HepG2 (cell line): ENCODE results near the gene EMILIN1. TPM values are rescaled to one million over a fixed set of nuclear protein-coding genes. Genes with fewer than 3 reads are reported as not detected.

Source experiments
- CCAR2 ChIP-seq: fragments of 200-400 bp; formaldehyde crosslinking; optimal IDR thresholded peaks from 2 replicates; pipeline ENCODE3; 2018; ENCODE audit warnings: low read depth, mild to moderate bottlenecking, low read length, moderate library complexity
- ESRRA ChIP-seq: sonication (generic); formaldehyde crosslinking; IDR thresholded peaks from 2 replicates; pipeline ENCODE4 v1.5.1; 2020; ENCODE audit warnings: mild to moderate bottlenecking, low read depth, missing genetic modification reagents
- FUBP1 ChIP-seq: sonication (generic); formaldehyde crosslinking; IDR thresholded peaks from 2 replicates; pipeline ENCODE4 v1.5.1; 2020; ENCODE audit warnings: missing genetic modification reagents, mild to moderate bottlenecking, borderline replicate concordance
- GRHL1 ChIP-seq: sonication (generic); formaldehyde crosslinking; conservative IDR thresholded peaks from 2 replicates; pipeline ENCODE4 v1.8.0; 2022; ENCODE audit warnings: missing genetic modification reagents
- NBN ChIP-seq: fragments of 450-650 bp; conservative IDR thresholded peaks from 2 replicates; pipeline ENCODE4 v1.6.1; 2017
- NCOA1 ChIP-seq: sonication (generic); formaldehyde crosslinking; IDR thresholded peaks from 2 replicates; pipeline ENCODE4 v1.9.0; 2021; ENCODE audit warnings: missing genetic modification reagents
- NPAS2 ChIP-seq: sonication (generic); formaldehyde crosslinking; IDR thresholded peaks from 2 replicates; pipeline ENCODE4 v1.8.0; 2022; ENCODE audit warnings: mild to moderate bottlenecking, missing genetic modification reagents, borderline replicate concordance
- PAF1 ChIP-seq: IDR thresholded peaks from 2 replicates; pipeline ENCODE4 v1.6.1; 2016; ENCODE audit warnings: missing genetic modification reagents, missing compliant biosample characterization
- PCBP1 ChIP-seq: fragments of 200-400 bp; formaldehyde crosslinking; IDR thresholded peaks from 2 replicates; pipeline ENCODE4 v1.6.1; 2017; ENCODE audit warnings: mild to moderate bottlenecking, low read depth, low read length, borderline replicate concordance
- RARG ChIP-seq: sonication (generic); formaldehyde crosslinking; IDR thresholded peaks from 2 replicates; pipeline ENCODE4 v1.4.0; 2020; ENCODE audit warnings: low read depth, mild to moderate bottlenecking, missing genetic modification reagents
- RORA ChIP-seq: sonication (generic); formaldehyde crosslinking; IDR thresholded peaks from 2 replicates; pipeline ENCODE4 v1.5.0; 2020; ENCODE audit warnings: mild to moderate bottlenecking, missing genetic modification reagents, moderate library complexity
- U2AF1 ChIP-seq: fragments of 200-400 bp; formaldehyde crosslinking; optimal IDR thresholded peaks from 2 replicates; pipeline ENCODE3; 2017; ENCODE audit warnings: mild to moderate bottlenecking, low read depth, low read length
- ZBTB4 ChIP-seq: sonication (generic); formaldehyde crosslinking; IDR thresholded peaks from 2 replicates; pipeline ENCODE4 v1.4.0; 2020; ENCODE audit warnings: missing genetic modification reagents, mild to moderate bottlenecking, borderline replicate concordance
- ZNF34 ChIP-seq: sonication (generic); formaldehyde crosslinking; IDR thresholded peaks from 2 replicates; pipeline ENCODE4 v1.4.0; 2020; ENCODE audit warnings: mild to moderate bottlenecking, missing genetic modification reagents, borderline replicate concordance
- ZNF556 ChIP-seq: sonication (generic); formaldehyde crosslinking; IDR thresholded peaks from 2 replicates; pipeline ENCODE4 v1.4.0; 2020; ENCODE audit warnings: mild to moderate bottlenecking, missing genetic modification reagents, borderline replicate concordance
- ZNF609 ChIP-seq: sonication (generic); formaldehyde crosslinking; IDR thresholded peaks from 2 replicates; pipeline ENCODE4 v1.4.0; 2020; ENCODE audit warnings: mild to moderate bottlenecking, missing genetic modification reagents, borderline replicate concordance
- ZNF879 ChIP-seq: sonication (generic); formaldehyde crosslinking; IDR thresholded peaks from 2 replicates; pipeline ENCODE4 v1.8.1; 2023; ENCODE audit warnings: missing genetic modification reagents
- polyA plus RNA-seq, 8 experiments: library from polyadenylated mRNA; depleted of rRNA in 3 of 8; stranded (reverse) in 7 of 8; unstranded in 1 of 8; fragments of >200 nt; fragmentation: Illumina TruSeq in 4 of 8; extraction: Trizol in 4 of 8; gene quantifications; 2 replicates each; pipeline versions ENCODE4 v1.2.1 to v1.2.3, GENCODE V29; 2011 to 2016; ENCODE audit warnings: low read depth in 4 of 8, missing spikeins in 1 of 8, mixed read lengths in 1 of 8; ENCODE audit not compliant: insufficient read depth in 1 of 8
- total RNA-seq, 5 experiments: library from RNA; depleted of rRNA; stranded (reverse); fragments of >200 nt; fragmentation: Illumina TruSeq; extraction: Trizol; gene quantifications; 2 replicates each; pipeline ENCODE4 v1.2.3, GENCODE V29; 2016; ENCODE audit warnings: low read depth in 1 of 5

Gene EMILIN1
- total and polyA plus RNA-seq, 2 of the 13 experiments (the other 11 are each of a cell fraction or from before 2014, with no cell fraction given), result 8.1 to 9.7 TPM

- TF ChIP-seq PCBP1, result no peak
- TF ChIP-seq ZNF609 (CRISPR knock-in tag), result no peak
- TF ChIP-seq NBN, result no peak
- TF ChIP-seq RARG, result 0 out of 2 replicates have a peak, but pooled peaks have one; percentile 59
- peak; percentile 93; the same call in 1 of the 2 replicates for TF ChIP-seq ZNF556 (CRISPR knock-in tag)
- TF ChIP-seq ZNF34 (CRISPR knock-in tag), result no peak
- TF ChIP-seq PAF1 (CRISPR knock-in tag), result no peak; the same call in 1 of the 2 replicates
- peak; percentile 87; the same call in 1 of the 2 replicates for TF ChIP-seq ZBTB4 (CRISPR knock-in tag)
- TF ChIP-seq GRHL1 (CRISPR knock-in tag), result no peak; the same call in 1 of the 2 replicates
- TF ChIP-seq RORA (CRISPR knock-in tag), result no peak
- TF ChIP-seq U2AF1, result no peak
- no peak for TF ChIP-seq NCOA1 (CRISPR knock-in tag)
- TF ChIP-seq FUBP1, result no peak
- peak; percentile 38 for TF ChIP-seq CCAR2
- no peak for TF ChIP-seq NPAS2 (CRISPR knock-in tag)
- TF ChIP-seq ESRRA (CRISPR knock-in tag), result peak; percentile 63; the same call in 1 of the 2 replicates
- TF ChIP-seq ZNF879 (CRISPR knock-in tag), result peak; percentile 50; the same call in 1 of the 2 replicates
Observed at GRCh38 chr2:27050281-27050995, 28.0 kb upstream of the EMILIN1 start (continued).
